Activated T-helper 1 cell treated with Interleukin-2 at 50 U/mL for 16 hours (primary cell): Measurements from ENCODE around the gene CTXN2.

Experiments
- DNase-seq: peaks from one replicate; pipeline ENCODE4 v3.0.0-alpha.2; 2020; ENCODE audit warnings: low read depth

The CTXN2 gene

DNA sequence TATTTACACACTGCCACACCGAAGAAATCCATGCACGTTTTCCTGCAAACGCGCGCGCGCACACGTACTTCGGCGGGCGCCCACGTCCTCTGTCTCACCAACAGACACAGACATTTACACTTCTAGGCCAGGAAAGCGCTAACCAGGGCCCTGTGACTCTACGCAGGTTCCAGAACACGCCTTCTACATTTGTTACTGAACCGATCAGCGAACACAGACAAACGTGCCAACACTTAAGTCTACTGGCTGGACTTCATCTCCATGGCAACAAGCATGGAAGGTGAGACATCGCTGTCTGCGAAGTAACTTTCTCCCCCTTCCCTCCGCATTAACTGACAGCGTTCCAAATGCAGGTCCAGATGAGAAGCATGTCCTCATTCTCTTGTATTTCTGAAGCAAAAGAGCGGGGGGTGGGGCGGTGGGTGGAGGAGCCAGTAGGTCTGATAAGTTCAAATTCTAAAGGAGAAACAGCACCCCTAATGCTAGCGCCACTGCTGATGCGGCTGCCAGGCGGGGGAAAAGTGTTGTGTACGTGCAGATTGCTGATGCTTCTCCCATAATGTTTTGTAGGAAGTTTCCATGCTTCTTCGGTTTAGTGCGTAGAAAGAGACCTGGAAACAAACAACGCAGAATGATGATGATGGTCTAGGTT lies at the start of gene CTXN2:
Gene CTXN2 (plus strand): TSS at position 92 of the 652 bp plus-strand sequence. CDS start 9,636 bp downstream, outside the sequence.
- DNase-seq: no peak

DNA sequence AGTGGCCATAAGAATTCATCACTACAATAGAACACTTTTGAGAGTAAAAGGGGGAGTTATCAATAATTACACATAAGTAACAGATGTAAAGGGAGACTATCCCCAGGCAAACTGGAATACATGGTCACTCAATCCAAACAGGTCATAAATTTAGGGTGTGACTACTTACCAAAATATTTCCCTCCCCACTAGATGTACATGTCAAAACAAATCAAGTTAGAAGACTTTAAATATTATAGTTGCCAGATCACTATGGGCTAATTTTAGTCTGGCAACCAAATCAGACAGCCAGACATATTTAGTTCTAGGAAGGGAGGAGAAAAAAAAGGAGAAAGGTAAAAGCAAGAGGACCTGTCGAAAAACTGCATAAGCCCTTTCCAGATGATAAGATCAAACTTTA lies 47.6 kb upstream of the CTXN2 start:
- DNase-seq: no peak

DNA sequence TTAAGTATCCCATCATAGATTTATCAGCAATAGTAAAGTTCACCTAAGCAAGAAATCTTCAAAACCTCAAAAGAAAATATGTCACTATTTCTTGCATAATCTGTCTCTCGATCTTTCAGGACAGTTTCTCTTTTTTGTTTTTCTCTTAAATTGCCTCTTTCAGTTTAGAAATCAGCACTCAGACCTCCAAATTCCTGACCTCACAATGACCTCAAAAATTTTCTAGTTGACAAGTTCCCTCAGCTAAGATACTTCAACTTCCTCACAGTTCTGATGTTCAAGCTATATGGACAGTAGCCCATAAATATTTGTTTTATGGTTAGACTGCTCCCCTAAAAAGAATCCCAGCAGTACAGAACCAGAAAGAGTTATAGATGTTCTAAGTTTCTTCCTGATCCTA lies 46.6 kb upstream of the CTXN2 start:
- DNase-seq: no peak

- no peak for DNase-seq
Measured at GRCh38 chr15:48145923-48146322, 45.5 kb upstream of the CTXN2 start.

DNA sequence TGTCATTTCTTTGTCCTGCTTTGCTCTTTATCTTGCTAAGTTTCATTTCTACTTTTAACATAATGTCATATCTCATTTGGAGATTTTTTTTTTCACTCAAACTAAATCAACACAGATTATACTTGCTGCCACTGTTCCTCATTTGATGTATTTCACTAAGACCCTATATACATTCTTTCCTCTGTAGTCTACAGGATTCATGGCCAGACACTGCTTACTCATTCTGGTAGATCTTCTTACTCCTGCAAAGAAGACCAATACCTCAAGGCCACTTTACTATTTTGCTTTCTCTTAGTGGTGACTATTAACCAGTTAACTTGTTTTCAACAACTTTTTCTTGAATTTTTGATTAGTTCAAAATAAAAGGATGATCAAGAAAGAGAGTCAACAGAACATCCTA lies 44.1 kb upstream of the CTXN2 start:
- no peak for DNase-seq

DNA sequence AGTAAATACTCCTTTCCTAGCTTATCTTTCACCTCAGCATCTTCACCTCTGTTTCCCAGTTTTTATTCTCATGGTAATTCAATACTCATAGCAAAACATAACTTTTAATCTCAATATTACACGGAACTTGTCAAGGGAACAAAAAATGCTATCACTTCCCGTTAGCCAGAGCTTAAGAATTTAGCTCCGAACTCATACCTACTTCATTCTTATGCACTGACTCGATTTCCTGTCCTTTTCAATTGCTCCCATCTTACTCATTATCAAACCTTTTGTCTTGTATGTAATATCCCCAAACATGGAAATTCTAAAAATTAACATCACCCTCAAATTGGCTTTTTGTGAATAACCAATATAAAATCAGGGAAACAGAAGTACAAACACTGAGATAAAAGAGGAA lies 41.6 kb upstream of the CTXN2 start:
- no peak for DNase-seq

DNA sequence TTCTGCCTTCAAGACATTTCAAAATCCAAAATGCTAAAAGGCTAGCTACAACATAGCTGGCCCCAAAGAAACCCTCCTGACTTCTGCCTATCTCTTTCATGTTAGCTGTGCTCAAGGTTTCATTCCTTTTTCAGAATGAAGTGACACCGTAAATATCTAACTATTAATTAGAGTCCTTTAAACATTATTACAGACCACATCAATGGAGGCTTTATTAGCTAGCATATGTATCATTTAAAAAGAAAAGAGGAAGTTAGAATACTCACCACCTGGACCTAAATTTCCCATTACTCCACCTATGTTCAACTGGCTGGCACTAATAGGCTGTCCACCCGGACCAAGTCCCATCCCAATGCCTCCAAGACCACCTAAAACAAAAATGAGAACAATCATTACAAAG lies 37.9 kb upstream of the CTXN2 start:
- no peak for DNase-seq

DNA sequence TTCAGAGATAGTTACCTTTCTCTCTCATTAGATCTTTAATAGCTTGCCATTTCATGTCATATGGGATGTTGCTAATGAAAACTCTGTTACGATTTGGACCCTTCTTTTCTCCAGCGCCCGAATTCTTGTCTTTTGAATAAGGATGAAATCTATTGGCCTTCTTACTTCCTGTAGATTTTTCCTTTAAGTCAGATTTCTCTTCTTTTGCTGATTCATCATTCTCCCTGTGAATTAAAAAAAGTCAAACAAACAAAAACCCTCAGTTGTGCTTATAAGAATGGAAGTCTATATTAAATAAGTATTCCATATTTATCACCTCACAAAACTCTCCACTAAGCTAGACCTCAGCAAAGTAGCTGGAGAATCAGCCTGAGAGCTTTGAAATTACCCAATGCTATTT lies 22.8 kb upstream of the CTXN2 start:
- DNase-seq: no peak

GRCh38 chr15:48170981-48171380 lies 20.5 kb upstream of the CTXN2 start:
- DNase-seq: no peak

DNA sequence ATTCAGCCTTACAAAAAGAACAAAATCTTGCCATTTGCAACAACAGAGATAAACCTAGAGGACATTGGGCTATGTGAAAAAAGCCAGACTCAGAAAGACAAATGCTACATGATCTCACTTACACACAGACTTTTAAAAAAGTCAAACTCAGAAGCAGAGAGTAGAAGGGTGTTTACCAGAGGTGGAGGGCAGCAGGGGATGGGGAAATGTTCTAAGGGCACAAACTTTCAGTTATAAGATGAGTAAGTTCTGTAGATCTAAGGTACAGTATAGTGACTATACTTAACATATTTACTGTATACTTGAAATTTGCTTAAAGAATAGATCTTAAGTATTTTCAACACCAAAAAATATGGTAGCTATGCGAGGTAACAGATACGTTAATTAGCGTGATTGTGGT lies 16.3 kb upstream of the CTXN2 start:
- DNase-seq: no peak

DNA sequence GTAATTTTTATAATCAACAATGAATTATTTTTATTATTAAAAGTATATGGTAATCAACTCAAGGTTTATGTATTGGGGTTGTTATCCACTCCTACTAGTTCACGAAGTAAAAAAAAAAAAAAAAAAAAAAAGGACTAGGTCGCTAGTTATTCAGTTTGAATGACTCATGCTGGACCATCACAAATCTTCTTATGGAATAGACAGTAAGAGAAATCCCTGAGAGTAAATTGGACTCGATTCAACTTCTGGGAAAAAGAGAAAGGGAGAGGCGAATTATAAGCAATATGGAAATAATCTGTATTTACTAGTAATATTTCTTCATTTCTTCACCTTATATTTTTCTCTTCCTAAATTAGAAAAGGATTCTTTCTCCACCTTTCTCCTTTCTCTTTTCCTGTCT lies 15.4 kb upstream of the CTXN2 start:
- no peak for DNase-seq

GRCh38 chr15:48176957-48177356 lies 14.5 kb upstream of the CTXN2 start:
- DNase-seq: no peak

GRCh38 chr15:48177383-48177765 lies 14.1 kb upstream of the CTXN2 start:
- no peak for DNase-seq

GRCh38 chr15:48177766-48178647 lies 13.5 kb upstream of the CTXN2 start, which contains the start of gene MYEF2:
Gene MYEF2, minus strand, starts transcription at chr15:48178295. Its CDS starts 58 bp downstream, at chr15:48178237.
- peak; percentile 29 for DNase-seq

DNA sequence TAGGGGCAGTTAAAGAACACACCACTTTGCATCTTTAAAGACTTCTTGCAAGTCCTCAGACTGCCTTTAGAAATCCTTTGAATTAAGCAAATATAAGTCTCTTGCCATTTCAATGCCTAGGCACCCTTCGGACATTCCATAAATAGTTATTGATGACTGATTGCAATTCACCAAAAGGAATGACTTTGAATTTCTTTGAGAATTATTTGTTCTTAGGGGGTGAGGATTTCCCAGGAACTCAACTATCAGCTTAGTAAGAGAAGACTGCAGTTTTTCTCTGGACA lies 12.9 kb upstream of the CTXN2 start:
- no peak for DNase-seq

GRCh38 chr15:48182749-48183148 lies 8.7 kb upstream of the CTXN2 start:
- DNase-seq: no peak

DNA sequence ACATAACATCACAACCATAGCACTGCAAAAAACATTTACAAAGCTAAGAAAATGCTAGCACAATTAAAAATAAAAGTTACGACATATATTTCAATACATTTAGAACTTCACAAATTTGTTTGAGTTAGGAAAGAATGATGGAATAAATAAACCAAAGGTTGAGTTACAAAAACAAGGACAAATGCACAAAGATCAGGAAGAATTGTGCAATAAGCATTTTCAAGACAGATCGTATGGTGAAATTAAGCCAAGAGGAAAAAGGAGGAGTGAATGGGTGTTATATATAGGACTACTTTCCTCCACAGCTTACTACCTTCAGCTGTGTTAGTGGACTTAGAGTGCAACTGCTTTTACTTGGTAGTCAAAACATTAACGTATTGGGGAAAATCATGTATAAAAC lies 5.9 kb upstream of the CTXN2 start:
- DNase-seq: no peak

DNA sequence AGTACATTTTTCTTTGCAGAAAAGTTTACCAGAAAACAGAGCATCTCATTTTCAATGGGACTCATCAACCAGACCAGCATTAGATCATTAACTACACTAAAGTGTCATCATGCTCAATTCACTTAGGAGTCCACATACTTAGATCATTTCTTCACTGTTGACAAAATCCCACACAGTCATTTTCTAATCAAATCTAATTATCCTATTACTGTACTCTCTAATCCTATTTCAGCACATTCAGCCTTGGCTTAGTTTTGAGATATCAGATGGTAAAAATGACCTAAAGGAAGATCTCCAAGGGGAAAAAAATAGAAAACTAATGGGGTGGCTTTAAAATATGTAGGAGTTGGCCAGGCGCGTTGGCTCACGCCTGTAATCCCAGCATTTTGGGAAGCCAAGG lies 5.2 kb upstream of the CTXN2 start:
- no peak for DNase-seq

GRCh38 chr15:48190932-48191573 lies 412 bp upstream of the CTXN2 start:
- DNase-seq: no peak

DNA sequence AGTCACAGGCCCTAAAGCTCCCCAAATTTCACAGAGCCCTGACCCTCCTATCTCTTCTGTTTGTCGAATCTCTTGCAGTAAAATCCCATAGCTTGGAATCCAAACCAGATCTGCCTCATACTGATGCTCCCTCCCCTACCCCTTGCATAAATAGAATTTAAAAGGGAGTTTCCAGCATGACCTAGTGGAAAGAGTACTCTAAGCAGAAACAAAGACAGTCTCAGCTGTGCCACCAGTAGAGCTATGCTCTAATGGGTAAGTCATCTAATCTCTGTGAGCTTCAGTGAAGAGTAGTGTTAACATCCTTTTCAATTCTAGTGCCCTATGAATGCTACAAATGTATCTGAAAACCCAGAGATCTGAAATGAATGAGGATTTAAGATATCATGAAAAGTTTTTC lies 10.6 kb downstream of the CTXN2 start:
- DNase-seq: no peak

DNA sequence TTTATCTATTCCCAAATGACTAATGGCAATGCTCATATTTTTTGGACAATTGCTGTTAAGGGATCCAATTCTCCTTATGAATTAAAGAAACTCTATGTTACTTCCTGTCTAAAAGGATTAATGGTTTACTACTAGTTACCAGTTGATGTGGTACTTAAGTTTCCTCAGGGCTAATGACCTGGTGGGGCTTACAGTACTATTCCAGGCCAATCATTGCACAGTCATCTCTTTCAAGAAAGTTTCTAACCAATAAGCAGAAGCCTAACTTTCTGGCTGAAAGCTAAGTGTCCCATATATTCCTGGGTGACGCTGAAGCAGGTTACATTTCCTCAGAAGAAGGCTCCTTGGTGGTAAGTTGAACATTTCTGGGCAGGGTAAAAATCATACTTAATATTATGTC lies 14.5 kb downstream of the CTXN2 start, which contains the start of gene SLC12A1:
Gene SLC12A1 (plus strand): TSS at position 322 of the 400 bp plus-strand sequence. CDS start 1,418 bp downstream, outside the sequence.
- no peak for DNase-seq

- DNase-seq: no peak
Measured at GRCh38 chr15:48221261-48221660, 29.8 kb downstream of the CTXN2 start.

DNA sequence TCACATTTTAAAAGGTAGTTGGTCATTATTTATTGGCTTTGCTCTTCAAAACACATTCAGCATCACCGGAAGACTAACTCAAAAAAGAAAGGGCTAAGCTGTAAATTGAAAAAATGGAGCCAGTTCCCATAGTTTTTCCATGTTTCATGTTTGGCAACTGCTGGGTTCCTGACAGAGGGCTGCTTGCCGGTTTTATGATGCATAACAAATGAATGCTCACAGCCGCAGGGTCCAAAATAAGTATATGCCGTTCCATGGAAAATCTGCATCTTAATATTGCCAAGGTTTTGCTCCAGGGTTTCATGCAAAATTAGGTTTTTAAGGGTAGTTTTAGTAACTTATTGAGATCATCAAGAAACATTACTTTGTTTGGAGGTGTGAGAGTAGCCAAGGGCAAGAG lies 30.4 kb downstream of the CTXN2 start:
- no peak for DNase-seq
